Stimulated activated CD4-positive, alpha-beta T cell treated with anti-CD3 and anti-CD28 coated beads, Interleukin-1b, Interleukin-23, amount 100 ng/mL, for 4 hours (primary cell): ENCODE measurements around the gene HLA-DRA.
A peak's percentile ranks its signal among the peaks of the same experiment; 100 is the strongest.

Experiments
- DNase-seq, 2 donors: peaks; one replicate each; pipeline ENCODE4 v3.0.0-alpha.2; 2020; ENCODE audit warnings: low read depth in 2 of 2

HLA-DRA gene

GRCh38 chr6:32439602-32440214 is at the start of gene HLA-DRA:
TSS of gene HLA-DRA (plus strand) at chr6:32439887. CDS start at chr6:32439951, 64 bp downstream.
- peak in 1 of 2 donors; percentile 36 for DNase-seq

GRCh38 chr6:32391505-32391904 is 48.2 kb upstream of the HLA-DRA start:
- DNase-seq: no peak

GRCh38 chr6:32393665-32394420 is 45.8 kb upstream of the HLA-DRA start:
- no peak for DNase-seq

GRCh38 chr6:32396028-32396427 is 43.7 kb upstream of the HLA-DRA start:
- DNase-seq: no peak

GRCh38 chr6:32397252-32397920 is 42.3 kb upstream of the HLA-DRA start:
- DNase-seq: no peak

GRCh38 chr6:32401284-32401963 is 38.3 kb upstream of the HLA-DRA start:
- no peak for DNase-seq

- DNase-seq: no peak
Measured at GRCh38 chr6:32402812-32403211, 36.9 kb upstream of the HLA-DRA start.

- DNase-seq: no peak
Measured at GRCh38 chr6:32405656-32406055, 34.0 kb upstream of the HLA-DRA start.

- no peak for DNase-seq
Measured at GRCh38 chr6:32406197-32406596, 33.5 kb upstream of the HLA-DRA start.

GRCh38 chr6:32406857-32407256 is 32.8 kb upstream of the HLA-DRA start, which contains the start of gene BTNL2:
TSS of gene BTNL2 (minus strand) at chr6:32407181. CDS start at chr6:32407123, 58 bp downstream.
- DNase-seq: no peak

GRCh38 chr6:32410906-32411305 is 28.8 kb upstream of the HLA-DRA start:
- DNase-seq: no peak

- DNase-seq: no peak
Measured at GRCh38 chr6:32411566-32412327, 27.9 kb upstream of the HLA-DRA start.

- peak; percentile 87 to 88 for DNase-seq
Measured at GRCh38 chr6:32413427-32414047, 26.1 kb upstream of the HLA-DRA start.

GRCh38 chr6:32415521-32416019 is 24.1 kb upstream of the HLA-DRA start:
- DNase-seq: peak; percentile 71 to 73

GRCh38 chr6:32416036-32416435 is 23.7 kb upstream of the HLA-DRA start:
- no peak for DNase-seq

GRCh38 chr6:32424589-32425300 is 14.9 kb upstream of the HLA-DRA start:
- no peak for DNase-seq

GRCh38 chr6:32426338-32426737 is 13.3 kb upstream of the HLA-DRA start:
- DNase-seq: no peak

GRCh38 chr6:32427218-32427617 is 12.5 kb upstream of the HLA-DRA start:
- no peak for DNase-seq

- DNase-seq: no peak
Measured at GRCh38 chr6:32427934-32428474, 11.7 kb upstream of the HLA-DRA start.

- no peak for DNase-seq
Measured at GRCh38 chr6:32430179-32430578, 9.5 kb upstream of the HLA-DRA start.
